H9 (cell line): ENCODE measurements around the gene HDHD2. TPM values are rescaled to one million over a fixed set of nuclear protein-coding genes. Genes with fewer than 3 reads are reported as not detected.

Experiments used
- DNase-seq: peaks from one replicate; pipeline ENCODE4 v3.0.0-alpha.2; 2017
- H2AFZ ChIP-seq: one replicate; pipeline ENCODE4 v1.6.1; 2013; ENCODE audit warnings: mild to moderate bottlenecking, low read length, control low read depth, moderate library complexity
- H2AK5ac ChIP-seq: 2 replicates; pipeline ENCODE4 v1.6.1; 2013; ENCODE audit warnings: low read length, control low read depth, mixed read lengths; ENCODE audit not compliant: insufficient read length
- H2BK120ac ChIP-seq: one replicate; pipeline ENCODE4 v1.6.1; 2013; ENCODE audit warnings: low read depth, mild to moderate bottlenecking, low read length, control low read depth, inconsistent platforms; ENCODE audit not compliant: poor library complexity, severe bottlenecking
- H2BK12ac ChIP-seq: 2 replicates; pipeline ENCODE4 v1.6.1; 2013; ENCODE audit warnings: low read length, control low read depth, mixed read lengths, low read depth; ENCODE audit not compliant: insufficient read length
- H2BK15ac ChIP-seq: 2 replicates; pipeline ENCODE4 v1.6.1; 2013; ENCODE audit warnings: low read depth, low read length, control low read depth
- H2BK20ac ChIP-seq: one replicate; pipeline ENCODE4 v1.6.1; 2013; ENCODE audit warnings: low read depth, mild to moderate bottlenecking, low read length, control low read depth, inconsistent platforms; ENCODE audit not compliant: poor library complexity, severe bottlenecking
- H2BK5ac ChIP-seq: 2 replicates; pipeline ENCODE4 v1.6.1; 2013; ENCODE audit warnings: low read length, control low read depth, mixed read lengths; ENCODE audit not compliant: insufficient read length
- H3K14ac ChIP-seq: 2 replicates; pipeline ENCODE4 v1.6.1; 2013; ENCODE audit warnings: low read length, control low read depth; ENCODE audit not compliant: insufficient read depth
- H3K18ac ChIP-seq: 2 replicates; pipeline ENCODE4 v1.6.1; 2013; ENCODE audit warnings: low read depth, mild to moderate bottlenecking, mixed read lengths, low read length, control low read depth; ENCODE audit not compliant: insufficient read length
- H3K23ac ChIP-seq: 2 replicates; pipeline ENCODE4 v1.6.1; 2013; ENCODE audit warnings: low read length, control low read depth, mixed read lengths, low read depth; ENCODE audit not compliant: insufficient read length
- H3K23me2 ChIP-seq: 2 replicates; pipeline ENCODE4 v1.6.1; 2013; ENCODE audit warnings: low read depth, mild to moderate bottlenecking, mixed read lengths, low read length, control low read depth; ENCODE audit not compliant: insufficient read length, poor library complexity, severe bottlenecking
- H3K27ac ChIP-seq: 2 replicates; pipeline ENCODE4 v1.5.1; 2013; ENCODE audit warnings: low read length, control low read depth, mixed read lengths, low read depth; ENCODE audit not compliant: insufficient read length
- H3K27me3 ChIP-seq: 2 replicates; pipeline ENCODE4 v1.6.1; 2013; ENCODE audit warnings: low read length, control low read depth, inconsistent platforms; ENCODE audit not compliant: insufficient read depth
- H3K4ac ChIP-seq: 2 replicates; pipeline ENCODE4 v1.6.1; 2013; ENCODE audit warnings: low read depth, mild to moderate bottlenecking, control low read depth, inconsistent platforms, low read length, moderate library complexity
- H3K4me1 ChIP-seq: 2 replicates; pipeline ENCODE4 v1.6.1; 2013; ENCODE audit warnings: low read length, control low read depth, inconsistent platforms; ENCODE audit not compliant: insufficient read depth
- H3K4me2 ChIP-seq: 2 replicates; pipeline ENCODE4 v1.6.1; 2013; ENCODE audit warnings: low read length, control low read depth, mixed read lengths; ENCODE audit not compliant: insufficient read length, insufficient read depth
- H3K56ac ChIP-seq: 2 replicates; pipeline ENCODE4 v1.6.1; 2013; ENCODE audit warnings: low read depth, mild to moderate bottlenecking, mixed read lengths, low read length, control low read depth; ENCODE audit not compliant: insufficient read length
- H3K79me1 ChIP-seq: 2 replicates; pipeline ENCODE4 v1.6.1; 2013; ENCODE audit warnings: low read depth, mild to moderate bottlenecking, moderate library complexity, low read length, control low read depth, inconsistent platforms; ENCODE audit not compliant: insufficient read depth, poor library complexity, severe bottlenecking
- H3K79me2 ChIP-seq: 2 replicates; pipeline ENCODE4 v1.6.1; 2013; ENCODE audit warnings: low read length, control low read depth, inconsistent platforms; ENCODE audit not compliant: insufficient read depth
- H3K9ac ChIP-seq: 2 replicates; pipeline ENCODE4 v1.6.1; 2013; ENCODE audit warnings: low read length, control low read depth, mixed read lengths; ENCODE audit not compliant: insufficient read length; ENCODE audit errors: extremely low read depth
- H3K9me3 ChIP-seq: one replicate; pipeline ENCODE4 v1.6.1; 2013; ENCODE audit warnings: low read depth, low read length, inconsistent platforms; ENCODE audit not compliant: control insufficient read depth
- H3T11ph ChIP-seq: one replicate; pipeline ENCODE4 v1.6.1; 2013; ENCODE audit warnings: mild to moderate bottlenecking, low read length, control low read depth, inconsistent platforms
- H4K20me1 ChIP-seq: one replicate; pipeline ENCODE4 v1.6.1; 2013; ENCODE audit not compliant: control insufficient read depth, insufficient read length, insufficient read depth
- H4K5ac ChIP-seq: 2 replicates; pipeline ENCODE4 v1.6.1; 2013; ENCODE audit warnings: low read depth, mild to moderate bottlenecking, mixed read lengths, low read length, control low read depth; ENCODE audit not compliant: insufficient read length
- H4K8ac ChIP-seq: replicated peaks from 2 replicates; pipeline ENCODE4 v1.6.1; 2013; ENCODE audit warnings: low read length, control low read depth, mixed read lengths, low read depth; ENCODE audit not compliant: insufficient read length
- H4K91ac ChIP-seq: 2 replicates; pipeline ENCODE4 v1.6.1; 2013; ENCODE audit warnings: low read depth, mild to moderate bottlenecking, moderate library complexity, mixed read lengths, low read length, control low read depth; ENCODE audit not compliant: insufficient read length
- H3K27ac Mint-ChIP-seq, 3 experiments: 2 replicates in 2 of 3; 3 replicates in 1 of 3; pipeline ENCODE4 v1.8.0; 2020 to 2021; ENCODE audit warnings: mixed read lengths in 3 of 3, mild to moderate bottlenecking in 1 of 3, moderate library complexity in 1 of 3
- H3K27me3 Mint-ChIP-seq: 2 replicates; pipeline ENCODE4 v1.8.0; 2021; ENCODE audit warnings: low read depth, mild to moderate bottlenecking, moderate library complexity, mixed read lengths
- H3K36me3 Mint-ChIP-seq, 3 experiments: 2 replicates in 2 of 3; 3 replicates in 1 of 3; pipeline ENCODE4 v1.8.0; 2020 to 2021; ENCODE audit warnings: low read depth in 3 of 3, mixed read lengths in 3 of 3; ENCODE audit not compliant: insufficient read depth in 1 of 3
- H3K4me1 Mint-ChIP-seq, 2 experiments: 2 replicates each; pipeline ENCODE4 v1.8.0; 2020; ENCODE audit warnings: mixed read lengths in 2 of 2
- H3K4me3 Mint-ChIP-seq, 2 experiments: 2 replicates in 1 of 2; 3 replicates in 1 of 2; pipeline ENCODE4 v1.8.0; 2020 to 2021; ENCODE audit warnings: mild to moderate bottlenecking in 2 of 2, mixed read lengths in 2 of 2, moderate library complexity in 1 of 2
- H3K9me3 Mint-ChIP-seq, 2 experiments: 2 replicates in 1 of 2; 3 replicates in 1 of 2; pipeline ENCODE4 v1.8.0; 2020; ENCODE audit warnings: mild to moderate bottlenecking in 2 of 2, mixed read lengths in 2 of 2, moderate library complexity in 1 of 2
- CTCF ChIP-seq: fragments of 200-600 bp; sonication (generic); conservative IDR thresholded peaks from 3 replicates; pipeline ENCODE4 v1.8.0; 2021; ENCODE audit warnings: antibody characterized with exemption, mild to moderate bottlenecking
- whole genome bisulfite sequencing: extraction: QIAGEN DNeasy Blood & Tissue Kit; methylation state at CpG from one replicate; pipeline ENCODE4 v1.1.7; 2013; ENCODE audit warnings: missing lambda C conversion rate, low lambda C conversion rate, mixed read lengths; ENCODE audit not compliant: insufficient read length; ENCODE audit errors: extremely low coverage; 5-methylcytosine and 5-hydroxymethylcytosine counted together
- total RNA-seq: library from RNA; stranded (reverse); gene quantifications from 2 replicates; pipeline ENCODE4 v1.2.1, GENCODE V29; 2021

HDHD2 gene
- total RNA-seq, 1 experiment from 2014 or later = 51.0 TPM

- no peak for TF ChIP-seq CTCF
- no peak overlapping the region for H3K4ac ChIP-seq
- H4K91ac ChIP-seq = no peak overlapping the region
- H3K23me2 ChIP-seq = no peaks in the 10 kb centered on the region
- H2AK5ac ChIP-seq = no peak overlapping the region
- H3K27ac ChIP-seq = no peak overlapping the region
- no peak overlapping the region for H3K56ac ChIP-seq
- Mint-ChIP-seq H3K9me3 (no peaks in the 10 kb centered on the region), H3K27ac (peak overlapping the region in 2 of 3 experiments; percentile 84 to 95; a peak in 4 of 7 replicates), H3K27me3 (no peaks in the 10 kb centered on the region), H3K4me1 (peaks cover 67% of the 10 kb centered on the region in 2 experiments), H3K36me3 (peaks cover 9 to 45% (median 34%) of the 10 kb centered on the region in 3 experiments; a peak in 6 of 7 replicates), H3K4me3 (no peak overlapping the region)
- no peaks in the 10 kb centered on the region for H3K79me2 ChIP-seq
- WGBS = no CpG with 5 or more reads among the region's 1 CpG
- H3K27me3 ChIP-seq = no peaks in the 10 kb centered on the region
- no peak overlapping the region for H3K9ac ChIP-seq
- no peak overlapping the region for H2BK12ac ChIP-seq
- no peak overlapping the region for H2AFZ ChIP-seq
- H4K5ac ChIP-seq = no peak overlapping the region
- H3K4me1 ChIP-seq = no peaks in the 10 kb centered on the region; the same call in 1 of the 2 replicates
- H3K4me2 ChIP-seq = no peak overlapping the region
- H2BK5ac ChIP-seq = no peak overlapping the region
- H4K8ac ChIP-seq = no peak overlapping the region
- H2BK120ac ChIP-seq = no peak overlapping the region
- H2BK15ac ChIP-seq = no peak overlapping the region
- H2BK20ac ChIP-seq = no peak overlapping the region
- no peak overlapping the region for H3K14ac ChIP-seq
- no peak overlapping the region for H3K18ac ChIP-seq
- no peaks in the 10 kb centered on the region for H4K20me1 ChIP-seq
- H3K79me1 ChIP-seq = no peaks in the 10 kb centered on the region
- no peak for DNase-seq
- no peaks in the 10 kb centered on the region for H3K9me3 ChIP-seq
- H3K23ac ChIP-seq = no peak overlapping the region
- no peak overlapping the region for H3T11ph ChIP-seq
These were observed 40.6 kb downstream of the HDHD2 start for GRCh38 chr18:47109720-47110119.
